AG10803 (cell line): ENCODE data around the gene CFAP99.

Source experiments
- DNase-seq: peaks from one replicate; pipeline ENCODE4 v3.0.0; 2010; ENCODE audit warnings: low read depth
- H3K4me3 ChIP-seq: 2 replicates; pipeline ENCODE4 v1.5.1; 2011; ENCODE audit warnings: mild to moderate bottlenecking, low read length, control low read depth
- TF ChIP-seq, protein P1 (sequence below): conservative IDR thresholded peaks from 2 replicates; pipeline ENCODE4 v1.5.1; 2011; ENCODE audit warnings: mild to moderate bottlenecking, low read length, control low read depth, inconsistent platforms

The CFAP99 gene

GRCh38 chr4:2432004-2432403 is 13.2 kb downstream of the CFAP99 start:
- no peak overlapping the region for H3K4me3 ChIP-seq
- DNase-seq: no peak
- TF ChIP-seq, protein P1, sequence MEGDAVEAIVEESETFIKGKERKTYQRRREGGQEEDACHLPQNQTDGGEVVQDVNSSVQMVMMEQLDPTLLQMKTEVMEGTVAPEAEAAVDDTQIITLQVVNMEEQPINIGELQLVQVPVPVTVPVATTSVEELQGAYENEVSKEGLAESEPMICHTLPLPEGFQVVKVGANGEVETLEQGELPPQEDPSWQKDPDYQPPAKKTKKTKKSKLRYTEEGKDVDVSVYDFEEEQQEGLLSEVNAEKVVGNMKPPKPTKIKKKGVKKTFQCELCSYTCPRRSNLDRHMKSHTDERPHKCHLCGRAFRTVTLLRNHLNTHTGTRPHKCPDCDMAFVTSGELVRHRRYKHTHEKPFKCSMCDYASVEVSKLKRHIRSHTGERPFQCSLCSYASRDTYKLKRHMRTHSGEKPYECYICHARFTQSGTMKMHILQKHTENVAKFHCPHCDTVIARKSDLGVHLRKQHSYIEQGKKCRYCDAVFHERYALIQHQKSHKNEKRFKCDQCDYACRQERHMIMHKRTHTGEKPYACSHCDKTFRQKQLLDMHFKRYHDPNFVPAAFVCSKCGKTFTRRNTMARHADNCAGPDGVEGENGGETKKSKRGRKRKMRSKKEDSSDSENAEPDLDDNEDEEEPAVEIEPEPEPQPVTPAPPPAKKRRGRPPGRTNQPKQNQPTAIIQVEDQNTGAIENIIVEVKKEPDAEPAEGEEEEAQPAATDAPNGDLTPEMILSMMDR: no peak

GRCh38 chr4:2432991-2433530 is 14.3 kb downstream of the CFAP99 start:
- peak; percentile 11 for DNase-seq
- no peak overlapping the region for H3K4me3 ChIP-seq
- TF ChIP-seq, protein P1: no peak

DNA sequence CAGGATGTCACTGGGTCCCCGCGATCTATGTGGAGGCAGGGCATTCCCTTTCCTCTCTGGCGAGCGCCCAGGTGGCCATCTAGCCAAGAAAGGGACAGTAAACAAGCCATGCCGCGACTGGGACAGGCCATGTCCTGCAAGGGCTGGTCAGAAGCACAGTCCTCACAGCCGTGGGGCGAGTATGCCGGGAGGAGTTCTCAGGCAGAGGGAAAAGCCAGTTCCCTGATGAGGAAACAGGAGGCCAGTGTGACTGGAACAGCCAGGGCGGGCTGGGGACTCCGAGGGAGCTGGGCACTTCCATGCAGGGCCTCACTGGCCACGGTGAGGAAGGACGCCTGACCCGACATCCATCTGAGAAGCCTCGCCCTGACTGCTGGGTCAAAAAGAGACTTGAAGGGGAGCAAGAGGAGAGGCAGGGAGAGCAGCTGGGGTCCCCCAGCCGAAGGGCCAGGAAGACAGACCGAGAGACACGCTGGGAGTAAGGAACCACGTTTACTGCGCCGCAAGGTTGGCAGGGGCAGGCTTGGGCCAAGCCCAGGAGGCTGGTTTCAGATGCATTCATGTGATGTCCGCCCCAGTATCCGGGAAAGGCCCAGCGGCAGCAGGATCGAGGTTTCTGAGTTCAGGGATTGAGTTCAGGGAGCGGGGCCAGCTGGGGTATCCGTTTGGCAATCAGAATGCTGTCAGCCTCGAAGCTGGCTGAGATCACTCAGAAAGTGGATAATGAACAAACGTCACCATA is 15.0 kb downstream of the CFAP99 start:
- TF ChIP-seq, protein P1: no peak
- DNase-seq: no peak
- no peak overlapping the region for H3K4me3 ChIP-seq

- DNase-seq: no peak
- no peak overlapping the region for H3K4me3 ChIP-seq
- TF ChIP-seq, protein P1: no peak
These were observed 15.7 kb downstream of the CFAP99 start for GRCh38 chr4:2434420-2434819.

- no peak overlapping the region for H3K4me3 ChIP-seq
- TF ChIP-seq, protein P1: peak; percentile 57
- DNase-seq: peak; percentile 54
These were observed 17.5 kb downstream of the CFAP99 start for GRCh38 chr4:2436301-2436700.

- DNase-seq: no peak
- H3K4me3 ChIP-seq: no peak overlapping the region
- TF ChIP-seq, protein P1: no peak
These were observed 18.2 kb downstream of the CFAP99 start for GRCh38 chr4:2436761-2437474.
